HK-2 (cell line): ENCODE measurements around the gene ADGRG7.

ENCODE experiments used
- DNase-seq: peaks from one replicate; pipeline ENCODE4 v3.0.0-alpha.2; 2018; ENCODE audit not compliant: unreplicated experiment

ADGRG7 gene

DNA sequence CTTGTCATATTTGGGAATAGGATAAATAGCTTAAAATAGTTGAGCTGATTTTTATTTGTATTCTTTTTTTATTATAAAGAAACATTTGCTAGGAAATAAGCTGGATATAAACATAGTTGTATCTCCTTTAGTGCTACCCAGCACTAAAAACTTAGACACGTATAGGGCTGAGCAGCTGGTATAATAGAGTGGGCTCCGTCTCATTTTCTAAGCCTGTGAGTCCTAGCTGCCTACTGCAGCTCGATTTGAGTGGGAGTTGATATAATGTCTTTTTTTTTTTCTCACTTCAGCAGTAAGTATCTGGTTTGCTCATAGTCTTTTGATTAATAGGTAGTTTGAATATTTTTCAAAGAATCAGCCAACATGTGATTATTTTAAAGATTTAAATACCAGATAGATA is 134.1 kb downstream of the ADGRG7 start:
- DNase-seq: no peak

DNA sequence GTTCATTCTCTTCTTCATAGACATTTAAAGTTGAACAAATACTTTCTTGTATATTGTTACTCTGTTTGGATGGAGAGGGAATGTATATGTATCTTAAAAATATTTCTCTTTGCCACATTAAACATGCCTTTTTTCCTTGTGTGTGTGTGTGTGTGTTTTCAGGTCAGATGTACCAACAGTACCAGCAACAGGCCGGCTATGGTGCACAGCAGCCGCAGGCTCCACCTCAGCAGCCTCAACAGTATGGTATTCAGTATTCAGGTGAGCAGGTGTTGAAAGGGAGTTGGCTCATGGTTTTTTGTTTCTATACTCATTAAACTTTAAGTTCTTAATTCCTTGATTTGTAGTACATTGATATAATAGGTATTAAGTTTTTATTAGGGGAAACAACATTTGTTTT is 135.3 kb downstream of the ADGRG7 start:
- no peak for DNase-seq
